ENCODE data around the gene MTMR3.

GRCh38 chr22:30028731-30029130, 145.8 kb downstream of the MTMR3 start:
- TF ChIP-seq, protein P1, sequence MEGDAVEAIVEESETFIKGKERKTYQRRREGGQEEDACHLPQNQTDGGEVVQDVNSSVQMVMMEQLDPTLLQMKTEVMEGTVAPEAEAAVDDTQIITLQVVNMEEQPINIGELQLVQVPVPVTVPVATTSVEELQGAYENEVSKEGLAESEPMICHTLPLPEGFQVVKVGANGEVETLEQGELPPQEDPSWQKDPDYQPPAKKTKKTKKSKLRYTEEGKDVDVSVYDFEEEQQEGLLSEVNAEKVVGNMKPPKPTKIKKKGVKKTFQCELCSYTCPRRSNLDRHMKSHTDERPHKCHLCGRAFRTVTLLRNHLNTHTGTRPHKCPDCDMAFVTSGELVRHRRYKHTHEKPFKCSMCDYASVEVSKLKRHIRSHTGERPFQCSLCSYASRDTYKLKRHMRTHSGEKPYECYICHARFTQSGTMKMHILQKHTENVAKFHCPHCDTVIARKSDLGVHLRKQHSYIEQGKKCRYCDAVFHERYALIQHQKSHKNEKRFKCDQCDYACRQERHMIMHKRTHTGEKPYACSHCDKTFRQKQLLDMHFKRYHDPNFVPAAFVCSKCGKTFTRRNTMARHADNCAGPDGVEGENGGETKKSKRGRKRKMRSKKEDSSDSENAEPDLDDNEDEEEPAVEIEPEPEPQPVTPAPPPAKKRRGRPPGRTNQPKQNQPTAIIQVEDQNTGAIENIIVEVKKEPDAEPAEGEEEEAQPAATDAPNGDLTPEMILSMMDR (IDR thresholded peaks at IDR 0.05), result no peak
- TF ChIP-seq POLR2AphosphoS5 (IDR thresholded peaks at IDR 0.05; ENCODE audit: low read depth, low read length), result no peak

Data from Panc1 (cell line).